Measurements from ENCODE around the gene ERI3. TPM values are rescaled to one million over a fixed set of nuclear protein-coding genes. Genes with fewer than 3 reads are reported as not detected.

ERI3 gene
- total and polyA plus RNA-seq, 5 donors, result 36.4 to 56.3 (median 49.7) TPM

GRCh38 chr1:44315521-44315920, 39.5 kb downstream of the ERI3 start:
- H3K4me1 ChIP-seq (ENCODE audit: control insufficient read depth, insufficient read depth, low read length), result no peaks in the 10 kb centered on the region
- intact Hi-C loops (cut with DNase I), result loop anchor here in 1 of 4 donors (5.0 kb wide), 1 partner anchor 98 kb away; no protein-coding TSS in a partner anchor
- DNase-seq, result no peak

GRCh38 chr1:44314452-44314851, 40.6 kb downstream of the ERI3 start:
- ATAC-seq (no peak), DNase-seq (no peak)
- WGBS, result 68% methylated on average over 5 of the region's 5 CpGs
- intact Hi-C loops (cut with DNase I), result no loop called here
- no peaks in the 10 kb centered on the region for H3K27me3 ChIP-seq (ENCODE audit: control insufficient read depth, insufficient read depth)
- H3K4me1 ChIP-seq (ENCODE audit: control insufficient read depth, insufficient read depth, low read length), result no peaks in the 10 kb centered on the region
- H3K9me3 ChIP-seq (ENCODE audit: control insufficient read depth, low read length), result no peaks in the 10 kb centered on the region
- H3K4me3 ChIP-seq (ENCODE audit: low read length), result no peak overlapping the region
- H3K27ac ChIP-seq (ENCODE audit: low read length), result no peak overlapping the region

More at GRCh38 chr1:44315521-44315920, 39.5 kb downstream of the ERI3 start:
- Histone ChIP-seq H3K9me3 (ENCODE audit: control insufficient read depth, low read length) (no peaks in the 10 kb centered on the region), H3K27ac (ENCODE audit: low read length) (no peak overlapping the region), H3K4me3 (ENCODE audit: low read length) (no peak overlapping the region), H3K27me3 (ENCODE audit: control insufficient read depth, insufficient read depth) (no peaks in the 10 kb centered on the region)
- no peak for ATAC-seq

GRCh38 chr1:44313265-44313918, 41.7 kb downstream of the ERI3 start:
- no peak for ATAC-seq
- H3K27me3 ChIP-seq (ENCODE audit: control insufficient read depth, insufficient read depth), result no peaks in the 10 kb centered on the region
- intact Hi-C loops (cut with DNase I), result no loop called here
- H3K9me3 ChIP-seq (ENCODE audit: control insufficient read depth, low read length), result no peaks in the 10 kb centered on the region
- DNase-seq, result no peak
- 89% methylated on average over 3 of the region's 3 CpGs for WGBS
- H3K27ac ChIP-seq (ENCODE audit: low read length), result no peak overlapping the region
- H3K4me1 ChIP-seq (ENCODE audit: control insufficient read depth, insufficient read depth, low read length), result no peaks in the 10 kb centered on the region
- H3K4me3 ChIP-seq (ENCODE audit: low read length), result no peak overlapping the region

GRCh38 chr1:44312399-44313196, 42.5 kb downstream of the ERI3 start:
- Histone ChIP-seq H3K27me3 (ENCODE audit: control insufficient read depth, insufficient read depth) (no peaks in the 10 kb centered on the region), H3K4me1 (ENCODE audit: control insufficient read depth, insufficient read depth, low read length) (no peaks in the 10 kb centered on the region), H3K9me3 (ENCODE audit: control insufficient read depth, low read length) (no peaks in the 10 kb centered on the region), H3K27ac (ENCODE audit: low read length) (no peak overlapping the region), H3K4me3 (ENCODE audit: low read length) (no peak overlapping the region)
- WGBS, result 89% methylated on average over 10 of the region's 10 CpGs
- ATAC-seq (no peak), DNase-seq (no peak)
- intact Hi-C loops (cut with DNase I), result no loop called here

GRCh38 chr1:44310006-44310405, 45.1 kb downstream of the ERI3 start:
- WGBS, result 93% methylated on average over 3 of the region's 3 CpGs
- no peak overlapping the region for H3K4me3 ChIP-seq (ENCODE audit: low read length)
- H3K4me1 ChIP-seq (ENCODE audit: control insufficient read depth, insufficient read depth, low read length), result no peaks in the 10 kb centered on the region
- no peak overlapping the region for H3K27ac ChIP-seq (ENCODE audit: low read length)
- DNase-seq (no peak), ATAC-seq (no peak)
- no peaks in the 10 kb centered on the region for H3K9me3 ChIP-seq (ENCODE audit: control insufficient read depth, low read length)
- intact Hi-C loops (cut with DNase I), result no loop called here
- H3K27me3 ChIP-seq (ENCODE audit: control insufficient read depth, insufficient read depth), result no peaks in the 10 kb centered on the region

GRCh38 chr1:44305962-44306422, 49.1 kb downstream of the ERI3 start:
- DNase-seq, result no peak
- whole genome bisulfite sequencing, result 78% methylated on average over 12 of the region's 12 CpGs

GRCh38 chr1:44303532-44303931, 51.5 kb downstream of the ERI3 start:
- Histone ChIP-seq H3K4me1 (ENCODE audit: control insufficient read depth, insufficient read depth, low read length) (no peaks in the 10 kb centered on the region), H3K4me3 (ENCODE audit: low read length) (no peak overlapping the region), H3K9me3 (ENCODE audit: control insufficient read depth, low read length) (no peaks in the 10 kb centered on the region), H3K27me3 (ENCODE audit: control insufficient read depth, insufficient read depth) (no peaks in the 10 kb centered on the region), H3K27ac (ENCODE audit: low read length) (no peak overlapping the region)
- 94% methylated on average over 1 of the region's 1 CpG for WGBS
- DNase-seq (no peak), ATAC-seq (no peak)
- intact Hi-C loops (cut with DNase I), result no loop called here

More at GRCh38 chr1:44305962-44306422, 49.1 kb downstream of the ERI3 start:
- Histone ChIP-seq H3K27me3 (ENCODE audit: control insufficient read depth, insufficient read depth) (no peaks in the 10 kb centered on the region), H3K9me3 (ENCODE audit: control insufficient read depth, low read length) (no peaks in the 10 kb centered on the region), H3K4me1 (ENCODE audit: control insufficient read depth, insufficient read depth, low read length) (no peaks in the 10 kb centered on the region), H3K27ac (ENCODE audit: low read length) (no peak overlapping the region), H3K4me3 (ENCODE audit: low read length) (no peak overlapping the region)
- ATAC-seq, result no peak
- intact Hi-C loops (cut with DNase I), result no loop called here

- no peak overlapping the region for H3K4me3 ChIP-seq (ENCODE audit: low read length)
Observed at GRCh38 chr1:44302541-44302940, 52.5 kb downstream of the ERI3 start.

GRCh38 chr1:44301442-44301841, 53.6 kb downstream of the ERI3 start:
- no peaks in the 10 kb centered on the region for H3K9me3 ChIP-seq (ENCODE audit: control insufficient read depth, low read length)
- no peak for DNase-seq
- no peak for ATAC-seq
- no peaks in the 10 kb centered on the region for H3K27me3 ChIP-seq (ENCODE audit: control insufficient read depth, insufficient read depth)
- WGBS, result 89% methylated on average over 5 of the region's 5 CpGs
- H3K4me3 ChIP-seq (ENCODE audit: low read length), result no peak overlapping the region
- no peaks in the 10 kb centered on the region for H3K4me1 ChIP-seq (ENCODE audit: control insufficient read depth, insufficient read depth, low read length)
- intact Hi-C loops (cut with DNase I), result no loop called here
- no peak overlapping the region for H3K27ac ChIP-seq (ENCODE audit: low read length)

More at GRCh38 chr1:44302541-44302940, 52.5 kb downstream of the ERI3 start:
- ATAC-seq, result no peak
- intact Hi-C loops (cut with DNase I), result no loop called here
- Histone ChIP-seq H3K9me3 (ENCODE audit: control insufficient read depth, low read length) (no peaks in the 10 kb centered on the region), H3K4me1 (ENCODE audit: control insufficient read depth, insufficient read depth, low read length) (no peaks in the 10 kb centered on the region), H3K27ac (ENCODE audit: low read length) (no peak overlapping the region), H3K27me3 (ENCODE audit: control insufficient read depth, insufficient read depth) (no peaks in the 10 kb centered on the region)
- WGBS, result 84% methylated on average over 6 of the region's 6 CpGs
- DNase-seq, result no peak

- Histone ChIP-seq H3K27me3 (ENCODE audit: control insufficient read depth, insufficient read depth) (no peaks in the 10 kb centered on the region), H3K27ac (ENCODE audit: low read length) (no peak overlapping the region)
- ATAC-seq, result no peak
Observed at GRCh38 chr1:44300852-44301251, 54.2 kb downstream of the ERI3 start.

GRCh38 chr1:44297695-44298400, 57.2 kb downstream of the ERI3 start:
- H3K27me3 ChIP-seq (ENCODE audit: control insufficient read depth, insufficient read depth), result no peaks in the 10 kb centered on the region
- intact Hi-C loops (cut with DNase I), result loop anchor here in 1 of 4 donors (10.0 kb wide), 1 partner anchor 73 kb away; no protein-coding TSS in a partner anchor
- DNase-seq (no peak), ATAC-seq (no peak)
- H3K27ac ChIP-seq (ENCODE audit: low read length), result no peak overlapping the region
- peaks cover 3% of the 10 kb centered on the region for H3K4me1 ChIP-seq (ENCODE audit: control insufficient read depth, insufficient read depth, low read length)
- WGBS, result 86% methylated on average over 2 of the region's 2 CpGs
- H3K9me3 ChIP-seq (ENCODE audit: control insufficient read depth, low read length), result no peaks in the 10 kb centered on the region
- H3K4me3 ChIP-seq (ENCODE audit: low read length), result no peak overlapping the region

More at GRCh38 chr1:44300852-44301251, 54.2 kb downstream of the ERI3 start:
- intact Hi-C loops (cut with DNase I), result no loop called here
- Histone ChIP-seq H3K4me1 (ENCODE audit: control insufficient read depth, insufficient read depth, low read length) (no peaks in the 10 kb centered on the region), H3K4me3 (ENCODE audit: low read length) (no peak overlapping the region), H3K9me3 (ENCODE audit: control insufficient read depth, low read length) (no peaks in the 10 kb centered on the region)
- 68% methylated on average over 7 of the region's 7 CpGs for WGBS
- DNase-seq, result no peak
